NCI-H748 (cell line): ENCODE results near the gene OR5M3.

Source experiments
- DNase-seq: peaks from one replicate; lab custom pipeline; 2025; ENCODE audit not compliant: unreplicated experiment; lab: John Stamatoyannopoulos, UW

Gene OR5M3

DNA sequence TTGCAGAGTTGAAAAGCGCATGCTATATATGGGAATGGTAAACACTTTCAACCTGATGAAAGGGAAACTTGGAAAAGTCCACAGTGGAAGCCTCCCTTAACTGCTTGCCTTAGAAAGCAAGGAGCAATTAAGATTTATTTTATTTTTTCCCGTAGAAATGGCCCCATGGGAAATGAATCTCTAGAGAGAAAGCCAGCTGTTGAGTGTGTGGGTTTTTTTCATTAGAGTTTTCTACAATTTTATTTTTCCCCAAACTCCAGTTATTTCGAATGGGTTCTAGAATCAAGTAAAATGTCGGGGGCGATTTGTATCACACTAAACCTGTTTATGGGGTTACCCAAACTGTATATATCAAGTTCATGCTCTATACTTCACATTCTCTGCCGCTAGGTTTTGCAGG, at the start of gene OR5M3:
Gene OR5M3 (minus strand): TSS at position 101 of the 400 bp plus-strand sequence. CDS start 2,855 bp downstream, outside the sequence.
- no peak for DNase-seq

DNA sequence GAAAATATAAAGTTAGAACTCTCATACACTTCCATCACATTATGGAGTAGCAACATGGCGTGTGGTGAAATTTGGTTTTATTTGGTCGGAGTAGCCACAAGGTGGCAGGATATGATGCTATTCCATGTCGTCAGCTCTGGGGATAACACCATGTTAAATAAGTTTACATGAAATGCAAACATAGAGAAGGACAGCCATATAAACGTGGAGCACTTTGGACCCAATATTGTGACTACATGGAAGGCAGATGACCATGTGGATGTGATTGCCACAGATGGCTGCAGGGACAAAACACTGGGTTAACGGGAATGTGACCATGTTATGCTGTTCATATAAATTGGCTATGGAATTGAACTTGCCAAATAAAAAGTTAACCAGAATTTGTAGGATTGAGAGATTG, 48.9 kb upstream of the OR5M3 start:
- peak; percentile 29 for DNase-seq

DNA sequence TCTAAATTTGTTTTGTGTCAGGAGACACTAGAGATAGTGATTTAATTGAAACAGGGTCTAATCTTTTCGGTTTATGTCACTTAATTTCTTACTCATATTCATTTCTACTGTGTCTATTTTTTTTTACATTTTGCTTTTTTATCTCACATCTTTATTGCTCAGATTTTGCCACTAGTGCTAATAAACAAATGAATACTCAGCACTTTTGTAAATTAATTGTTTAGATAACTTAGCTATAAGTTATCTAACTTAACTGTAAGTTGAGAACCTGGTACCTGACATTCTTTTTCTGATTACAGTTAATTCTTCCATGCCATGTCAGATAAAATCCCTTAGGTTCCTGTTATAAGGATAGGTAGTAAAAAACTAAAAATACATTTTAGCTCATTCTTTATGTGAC, 40.1 kb upstream of the OR5M3 start:
- no peak for DNase-seq

DNA sequence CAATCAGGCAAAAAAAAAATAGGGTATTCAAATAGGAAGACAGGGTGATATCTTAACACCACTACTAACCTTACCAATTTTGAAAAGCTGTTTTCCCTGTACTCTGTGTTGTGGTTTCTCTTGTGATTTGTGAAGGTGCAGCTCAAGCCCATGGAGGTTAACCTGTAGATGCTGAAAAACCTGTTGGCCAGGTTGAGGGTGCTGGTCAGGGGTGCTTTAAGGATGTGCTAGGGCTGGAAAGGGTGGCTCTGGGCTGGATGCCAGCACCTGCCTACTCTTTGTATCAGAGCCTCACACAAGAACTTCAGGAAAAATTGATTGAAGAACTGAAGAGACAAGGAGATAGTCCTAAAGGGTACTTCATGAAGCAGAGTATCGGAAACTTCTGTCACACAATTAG, 36.3 kb upstream of the OR5M3 start:
- peak; percentile 15 for DNase-seq

DNA sequence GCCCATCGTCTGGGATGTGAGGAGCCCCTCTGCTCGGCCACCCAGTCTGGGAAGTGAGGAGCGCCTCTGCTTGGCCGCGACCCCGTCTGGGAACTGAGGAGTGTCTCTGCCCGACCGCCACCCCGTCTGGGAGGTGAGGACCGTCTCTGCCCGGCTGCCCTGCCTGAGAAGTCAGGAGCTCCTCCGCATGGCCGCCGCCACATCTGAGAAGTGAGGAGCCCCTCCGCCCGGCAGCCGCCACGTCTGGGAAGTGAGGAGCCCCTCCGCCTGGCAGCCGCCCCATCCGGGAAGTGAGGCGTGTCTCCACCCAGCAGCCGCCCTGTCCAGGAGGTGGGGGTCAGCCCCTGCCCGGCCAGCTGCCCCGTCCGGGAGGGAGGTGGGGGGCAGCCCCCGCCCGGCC, 23.9 kb upstream of the OR5M3 start:
- DNase-seq, result no peak

DNA sequence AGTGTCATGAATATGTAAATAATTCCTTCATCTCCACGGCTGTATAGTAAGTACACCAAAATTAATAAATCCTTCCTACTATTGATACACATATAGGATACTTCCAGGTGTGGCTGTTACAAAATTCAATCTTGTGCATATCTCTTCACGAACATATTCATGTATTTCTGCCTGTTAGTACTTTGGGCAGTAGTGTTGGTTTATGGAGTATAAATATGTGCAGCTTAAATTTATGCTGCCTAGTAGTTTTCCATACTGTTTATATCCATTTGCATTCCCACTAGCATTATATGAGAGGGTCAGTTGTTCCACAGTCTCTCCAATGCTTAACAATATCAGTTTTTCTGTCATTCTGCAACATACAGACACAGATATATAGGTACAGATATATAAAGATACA, 22.0 kb upstream of the OR5M3 start:
- DNase-seq, result no peak

DNA sequence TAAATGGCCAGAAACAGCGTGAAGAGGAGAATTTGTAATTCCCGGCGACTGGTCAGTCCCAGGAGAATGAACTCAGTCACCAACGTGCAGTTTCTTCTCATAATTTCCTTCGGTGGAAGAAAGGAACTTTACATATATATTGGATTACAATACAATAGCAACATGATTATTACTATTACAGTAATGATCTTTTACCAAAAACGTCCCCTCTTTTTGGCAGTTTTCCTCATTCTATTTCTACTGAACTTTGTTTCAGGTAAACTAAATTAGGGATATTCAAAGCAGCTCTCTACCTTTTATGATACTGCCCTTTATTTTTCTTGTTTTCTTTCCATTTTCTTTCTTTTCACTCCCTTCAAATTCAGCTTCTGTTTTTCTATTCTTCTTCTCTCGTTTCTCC, 18.1 kb upstream of the OR5M3 start, which contains the start of gene OR5M8:
Gene OR5M8 (minus strand): TSS at position 101 of the 400 bp plus-strand sequence. CDS start 0 bp downstream, at position 101.
- DNase-seq, result no peak

DNA sequence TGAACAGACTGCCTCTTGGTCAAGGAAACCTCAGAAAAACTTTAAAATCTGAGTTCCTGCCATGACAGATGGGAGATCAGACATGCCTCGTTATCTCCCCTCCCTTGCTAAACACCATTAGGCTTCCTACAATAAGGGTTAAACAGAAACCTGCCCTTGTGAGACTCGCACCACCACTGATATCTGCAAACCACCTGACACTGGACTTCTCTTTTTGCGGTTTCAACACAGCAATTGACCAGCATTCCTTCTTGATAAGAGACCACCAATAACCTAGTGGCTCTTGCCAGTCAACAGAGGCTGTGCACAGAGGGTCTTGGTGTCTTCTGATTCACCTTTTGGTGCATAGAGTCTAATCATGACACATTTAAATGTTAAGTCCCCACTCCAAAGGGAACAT, 13.6 kb upstream of the OR5M3 start:
- no peak for DNase-seq

DNA sequence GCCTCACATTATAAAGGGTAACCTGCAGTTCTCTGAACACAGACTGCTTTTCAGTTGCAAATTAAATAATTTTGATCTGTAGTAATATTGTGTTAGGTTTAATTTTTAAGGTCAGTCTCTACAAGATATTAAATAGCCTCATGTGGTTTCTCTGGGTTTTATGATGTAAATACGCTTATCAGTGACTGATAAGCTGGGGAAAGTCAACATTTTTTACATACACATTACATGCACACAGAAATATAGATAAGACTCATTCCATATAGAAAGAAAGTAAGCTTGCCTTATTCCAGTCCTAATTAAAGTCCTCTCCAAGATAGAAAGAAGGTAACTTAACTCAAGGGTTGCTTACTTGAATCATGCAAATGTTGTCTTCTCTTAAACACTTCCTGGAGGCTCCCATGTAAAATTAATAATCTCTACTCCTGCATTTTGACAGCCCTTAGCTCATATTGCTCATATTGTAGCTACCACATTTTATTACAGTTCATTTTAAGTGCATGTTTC, 1.6 kb upstream of the OR5M3 start:
- no peak for DNase-seq

DNA sequence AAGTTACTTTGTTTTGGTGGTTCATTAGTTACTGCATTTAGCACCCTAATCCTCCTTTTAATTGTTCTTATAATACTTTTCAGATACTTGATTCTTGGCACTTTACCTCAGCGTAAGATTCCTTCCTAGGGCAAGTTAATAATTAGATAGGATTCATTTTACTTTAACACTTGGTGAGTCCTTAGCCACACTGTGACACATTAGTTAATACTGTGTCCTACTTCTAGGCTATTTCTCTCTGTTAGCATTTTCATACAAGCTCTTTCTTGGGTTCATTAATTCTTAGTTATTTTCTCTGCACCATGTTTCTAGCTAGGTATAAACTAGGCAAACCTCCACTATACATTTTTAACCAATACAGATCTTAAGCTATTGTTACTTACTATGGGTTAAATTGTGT, 16.1 kb downstream of the OR5M3 start:
- no peak for DNase-seq

DNA sequence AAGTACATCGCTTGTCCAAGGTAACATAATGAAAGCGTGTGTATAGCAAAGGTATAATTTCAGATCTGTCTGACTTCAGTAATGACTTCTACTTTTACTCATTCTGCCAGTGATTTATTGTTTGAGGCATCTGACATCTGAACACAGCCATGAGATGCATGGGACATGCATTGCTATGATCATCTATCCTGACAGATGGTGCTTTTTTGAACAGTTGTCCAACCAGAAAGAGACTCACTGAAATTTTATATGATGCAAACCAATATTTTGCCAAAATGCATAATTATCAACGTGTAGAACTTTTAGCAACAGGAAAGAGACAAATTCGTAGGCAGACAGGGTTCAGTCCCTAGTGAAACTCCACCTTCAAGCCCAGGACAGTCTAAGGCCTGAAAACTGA, 19.6 kb downstream of the OR5M3 start:
- no peak for DNase-seq
